Measurements from ENCODE around the gene MEGF10.

MEGF10 gene

GRCh38 chr5:127370631-127371030 lies 80.0 kb downstream of the MEGF10 start:
- DNase-seq = no peak

- DNase-seq = no peak
Observed at GRCh38 chr5:127373858-127374491, 83.4 kb downstream of the MEGF10 start.

GRCh38 chr5:127375124-127375523 lies 84.5 kb downstream of the MEGF10 start:
- no peak for DNase-seq

DNA sequence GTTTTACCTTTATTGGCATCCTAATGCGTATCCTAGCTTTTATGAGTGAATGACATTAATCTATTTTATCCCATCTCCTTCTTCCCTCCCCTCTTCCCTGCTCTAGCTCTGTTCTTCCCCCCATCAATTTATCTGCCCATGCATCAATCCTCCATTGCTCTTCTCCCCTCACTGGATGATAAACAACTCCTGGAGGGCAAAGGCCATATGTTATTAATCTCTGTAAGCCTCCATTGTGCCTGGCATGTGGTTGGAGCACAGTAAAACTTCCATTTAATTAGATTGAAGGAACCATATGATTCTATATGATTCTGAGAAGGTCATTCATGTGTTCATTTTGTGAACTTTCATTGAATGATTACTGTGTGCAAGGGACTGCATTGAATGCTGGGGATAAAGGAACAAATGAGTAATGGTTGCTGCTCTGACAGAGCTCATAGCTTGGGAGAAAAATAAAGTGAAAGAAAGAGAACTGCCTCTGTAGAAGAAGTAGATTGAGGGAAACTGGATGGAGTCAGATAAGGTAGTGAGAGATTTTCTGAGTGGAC lies 85.0 kb downstream of the MEGF10 start:
- DNase-seq = no peak

DNA sequence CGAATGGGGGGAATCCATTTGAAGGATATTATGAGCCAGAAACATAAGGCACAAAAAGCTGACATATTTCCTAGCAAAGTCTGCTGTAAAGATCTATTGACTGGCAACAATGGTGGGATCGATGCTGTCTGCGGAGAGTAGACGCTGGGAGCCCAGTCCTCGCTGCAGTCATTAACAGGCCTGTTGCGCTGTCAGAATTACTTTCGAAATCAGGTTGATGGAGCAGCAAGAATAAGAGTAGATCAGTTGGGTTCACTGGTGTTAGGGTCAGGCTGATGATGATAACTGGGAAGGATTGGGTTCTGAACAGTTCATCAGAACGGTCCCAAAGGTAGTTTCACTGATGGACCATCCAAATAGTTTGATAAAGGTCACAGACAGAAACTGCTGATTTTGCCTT lies 87.1 kb downstream of the MEGF10 start:
- no peak for DNase-seq

DNA sequence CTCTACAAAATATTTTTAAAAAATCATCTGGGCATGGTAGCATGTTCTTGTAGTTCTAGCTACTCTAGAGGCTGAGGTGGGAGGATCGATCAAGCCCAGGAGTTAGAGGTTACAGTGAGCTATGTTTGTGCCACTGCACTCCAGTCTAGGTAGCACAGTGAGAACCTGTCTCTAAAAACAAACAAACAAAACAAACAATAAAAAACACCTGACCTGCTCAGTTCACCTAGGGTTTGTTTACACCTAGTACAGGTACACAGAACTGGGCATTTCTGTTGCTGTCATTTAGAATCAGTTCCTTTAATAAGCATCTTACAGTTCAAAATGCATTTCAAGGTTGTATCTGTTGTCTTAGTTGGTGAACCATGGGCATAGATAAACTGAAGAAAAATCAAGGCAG lies 95.3 kb downstream of the MEGF10 start:
- no peak for DNase-seq

GRCh38 chr5:127386557-127386956 lies 96.0 kb downstream of the MEGF10 start:
- no peak for DNase-seq

GRCh38 chr5:127389601-127390000 lies 99.0 kb downstream of the MEGF10 start:
- DNase-seq = no peak

- no peak for DNase-seq
Observed at GRCh38 chr5:127392762-127393161, 102.2 kb downstream of the MEGF10 start.

DNA sequence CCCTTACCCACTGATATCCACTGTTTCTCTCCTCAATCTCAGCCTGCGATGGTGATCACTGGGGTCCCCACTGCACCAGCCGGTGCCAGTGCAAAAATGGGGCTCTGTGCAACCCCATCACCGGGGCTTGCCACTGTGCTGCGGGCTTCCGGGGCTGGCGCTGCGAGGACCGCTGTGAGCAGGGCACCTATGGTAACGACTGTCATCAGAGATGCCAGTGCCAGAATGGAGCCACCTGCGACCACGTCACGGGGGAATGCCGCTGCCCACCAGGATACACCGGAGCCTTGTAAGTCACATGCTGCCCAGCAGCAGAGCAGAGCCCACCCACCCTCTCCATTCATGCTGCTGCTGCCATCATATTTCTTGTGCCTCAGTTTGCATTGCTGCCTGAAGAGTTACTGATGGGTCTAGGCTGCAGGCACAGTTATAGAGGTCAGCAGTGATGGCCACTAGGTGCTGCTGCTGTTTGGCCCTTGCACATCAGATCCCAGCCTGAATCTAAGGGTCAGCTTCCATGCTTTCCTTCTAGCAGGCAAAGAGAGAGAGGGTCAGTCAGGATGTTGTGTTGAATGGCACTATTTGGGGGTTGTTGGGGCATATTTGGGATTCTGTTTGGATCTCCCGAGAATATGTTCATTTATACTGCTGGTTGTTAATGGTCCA lies 106.0 kb downstream of the MEGF10 start:
- no peak for DNase-seq

DNA sequence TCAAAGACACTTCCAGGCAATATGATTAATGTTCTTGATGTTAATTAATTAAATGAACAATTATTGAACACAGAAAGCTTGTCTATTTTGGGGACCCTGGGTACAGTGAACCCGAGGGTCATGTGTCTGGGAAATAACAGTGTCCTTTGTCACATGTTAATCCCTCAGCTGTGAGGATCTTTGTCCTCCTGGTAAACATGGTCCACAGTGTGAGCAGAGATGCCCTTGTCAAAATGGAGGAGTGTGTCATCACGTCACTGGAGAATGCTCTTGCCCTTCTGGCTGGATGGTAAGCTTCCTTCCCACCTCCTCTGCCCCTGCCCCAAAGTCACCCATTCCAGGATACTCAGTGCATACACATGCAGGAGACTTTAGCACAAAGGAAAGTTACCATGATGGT lies 107.9 kb downstream of the MEGF10 start:
- DNase-seq = no peak

DNA sequence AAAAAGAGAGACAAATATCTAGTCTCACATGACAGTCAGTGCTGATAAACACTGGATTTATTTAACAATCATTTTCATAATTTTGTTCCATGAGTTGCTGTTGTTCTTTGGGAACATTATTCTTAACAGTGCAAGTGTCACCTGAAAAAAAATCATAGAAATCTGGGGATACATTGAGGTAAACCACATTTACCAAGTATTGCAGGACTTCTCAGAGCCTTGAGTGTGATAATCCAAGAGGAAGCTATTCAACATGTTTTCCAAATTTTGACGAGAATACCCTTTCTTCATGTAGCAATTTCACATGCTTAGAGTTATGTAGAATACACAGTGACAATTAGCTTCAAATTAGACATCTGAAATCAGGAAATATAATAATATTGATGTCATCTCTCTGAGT lies 108.5 kb downstream of the MEGF10 start:
- DNase-seq = no peak

GRCh38 chr5:127400539-127400938 lies 109.9 kb downstream of the MEGF10 start:
- DNase-seq = no peak

DNA sequence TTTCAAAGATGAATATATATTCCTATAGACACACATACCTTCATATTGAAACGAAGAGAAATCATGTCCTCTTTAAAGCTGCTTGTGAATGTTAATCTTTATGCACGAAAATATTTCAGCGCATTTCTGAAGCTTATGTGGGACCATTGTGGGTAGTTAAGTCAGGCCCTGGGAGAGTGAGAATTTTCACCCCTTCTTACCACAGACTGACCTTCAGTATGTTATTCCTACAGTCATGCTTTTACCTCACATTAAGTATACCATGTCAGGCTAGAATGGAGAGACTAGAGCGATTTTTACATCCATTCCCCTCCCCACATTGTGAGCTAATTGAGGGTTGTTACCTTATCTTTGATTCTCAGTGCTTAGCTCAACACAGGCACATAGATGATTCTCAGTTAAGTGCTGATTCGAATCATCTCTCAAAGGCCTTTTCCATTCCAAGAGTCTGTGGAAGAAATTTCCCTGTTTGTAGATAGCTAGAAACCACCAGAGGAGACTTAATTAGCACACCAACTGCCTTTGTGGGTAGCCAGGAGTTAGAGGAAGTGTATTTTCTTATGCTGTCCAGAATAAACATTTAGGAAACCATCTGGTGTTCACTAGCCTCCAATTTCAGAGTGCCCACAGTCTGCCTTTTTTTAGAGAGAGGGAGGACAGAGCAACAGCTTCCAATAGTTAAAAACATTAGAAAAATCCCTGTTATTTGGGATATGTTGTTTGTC lies 110.5 kb downstream of the MEGF10 start:
- no peak for DNase-seq

- no peak for DNase-seq
Observed at GRCh38 chr5:127402361-127402760, 111.8 kb downstream of the MEGF10 start.

DNA sequence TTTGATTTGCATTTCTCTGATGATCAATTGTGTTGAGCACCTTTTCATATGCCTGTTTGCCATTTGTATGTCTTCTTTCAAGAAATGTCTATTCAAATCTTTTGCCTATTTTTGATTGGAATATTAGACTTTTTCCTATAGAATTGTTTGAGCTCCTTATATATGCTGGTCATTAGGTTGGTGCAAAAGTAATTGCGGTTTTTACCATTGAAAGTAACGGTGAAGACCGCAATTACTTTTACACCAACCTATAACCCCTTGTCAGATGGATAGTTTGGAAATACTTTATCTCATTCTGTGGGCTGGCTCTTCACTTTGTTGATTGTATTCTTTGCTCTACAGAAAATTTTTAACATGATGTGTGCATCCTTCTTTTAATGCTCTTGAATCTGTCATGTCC lies 113.6 kb downstream of the MEGF10 start:
- no peak for DNase-seq

GRCh38 chr5:127406326-127407121 lies 115.9 kb downstream of the MEGF10 start:
- no peak for DNase-seq

GRCh38 chr5:127409246-127409917 lies 118.8 kb downstream of the MEGF10 start:
- DNase-seq = no peak

DNA sequence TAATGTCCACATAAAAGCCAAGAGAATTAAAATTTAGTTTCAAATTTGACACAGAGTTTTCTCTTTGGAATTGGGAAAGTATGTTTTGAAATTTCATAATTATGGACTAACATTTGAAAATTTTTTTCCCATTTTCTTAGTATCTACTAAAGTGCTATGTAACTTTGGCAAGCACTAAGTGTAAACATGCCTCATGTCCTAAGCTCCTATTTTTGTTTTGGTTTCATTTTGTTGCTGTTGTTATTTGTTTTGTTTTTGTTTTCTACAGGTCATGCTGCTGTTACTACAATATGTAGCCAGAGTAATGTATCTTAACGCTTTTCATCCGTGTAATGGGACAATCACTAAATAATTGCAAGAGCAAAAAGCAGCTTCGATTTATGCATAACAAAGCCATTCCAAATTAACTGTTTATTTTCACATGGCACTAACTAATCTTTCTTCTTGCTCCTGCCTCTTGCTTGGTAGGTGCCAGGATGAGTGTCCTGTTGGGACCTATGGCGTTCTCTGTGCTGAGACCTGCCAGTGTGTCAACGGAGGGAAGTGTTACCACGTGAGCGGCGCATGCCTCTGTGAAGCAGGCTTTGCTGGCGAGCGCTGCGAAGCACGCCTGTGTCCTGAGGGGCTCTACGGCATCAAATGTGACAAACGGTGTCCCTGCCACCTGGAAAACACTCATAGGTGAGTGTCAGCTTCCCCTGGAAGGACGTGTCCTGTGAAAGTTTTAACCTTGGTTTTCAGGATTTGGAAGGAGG lies 119.5 kb downstream of the MEGF10 start:
- no peak for DNase-seq

DNA sequence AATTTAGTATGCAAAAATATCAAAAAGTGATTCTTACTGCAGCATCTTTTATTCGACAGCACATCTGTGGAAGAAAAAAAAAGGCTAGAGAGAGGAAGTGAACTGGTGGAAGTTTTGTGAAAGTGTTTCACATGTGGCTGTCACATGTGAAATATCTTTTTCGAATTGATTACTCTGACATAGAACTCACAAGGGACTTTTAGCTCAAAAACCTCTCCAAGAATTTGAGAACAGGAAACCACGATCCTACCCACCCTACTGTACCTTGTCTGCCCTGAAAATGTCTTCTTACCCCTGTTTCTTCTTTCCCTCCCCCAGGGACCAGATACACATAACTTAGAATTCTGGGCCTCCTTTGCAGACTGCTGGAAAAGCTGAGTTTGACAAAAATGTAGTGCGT lies 120.4 kb downstream of the MEGF10 start:
- DNase-seq = peak in 1 of 5 experiments; percentile 5

GRCh38 chr5:127411381-127411780 lies 120.8 kb downstream of the MEGF10 start:
- DNase-seq = no peak

GRCh38 chr5:127412698-127413097 lies 122.1 kb downstream of the MEGF10 start:
- DNase-seq = no peak
